Posterior cingulate gyrus (tissue), 11 donors: ENCODE data around the gene LEF1.
A peak's percentile ranks its signal among the peaks of the same experiment; 100 is the strongest.
"Not testable (repeated sequence)": the region's sequence is repeated elsewhere in the genome, so short reads cannot be mapped to it uniquely, and the experiment has no call there.

Experiments
- DNase-seq, 10 donors: peaks; one replicate each; pipeline versions ENCODE4 v3.0.0 to v3.0.0-alpha.2; 2020 to 2021; ENCODE audit warnings: mixed read lengths in 3 of 10
- intact Hi-C: fragments of 100-400 bp; cut with DNase I; formaldehyde crosslinking; loops from one replicate; pipeline ENCODE4 v1.15.1; 2023

The LEF1 gene

GRCh38 chr4:108043526-108043925 lies 125.2 kb downstream of the LEF1 start:
- DNase-seq, result no peak
- intact Hi-C loops, result no loop called here

DNA sequence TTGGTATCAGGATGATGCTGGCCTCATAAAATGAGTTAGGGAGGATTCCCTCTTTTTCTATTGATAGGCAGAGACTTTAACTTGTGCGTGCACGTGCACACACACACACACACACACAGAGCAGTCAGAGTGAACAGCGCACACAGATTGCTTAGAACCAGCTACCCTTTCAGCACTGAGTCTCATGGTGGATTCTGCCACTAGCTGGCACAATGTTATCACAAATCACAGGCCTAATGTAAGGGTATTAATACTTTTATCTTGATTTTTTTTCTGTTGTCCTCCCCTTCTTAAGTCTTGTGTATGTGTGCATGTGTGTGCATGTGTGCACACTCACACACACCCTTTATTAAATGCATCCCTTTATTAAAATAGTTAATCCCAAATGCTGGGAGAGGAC lies 125.8 kb downstream of the LEF1 start:
- intact Hi-C loops, result no loop called here
- no peak for DNase-seq

DNA sequence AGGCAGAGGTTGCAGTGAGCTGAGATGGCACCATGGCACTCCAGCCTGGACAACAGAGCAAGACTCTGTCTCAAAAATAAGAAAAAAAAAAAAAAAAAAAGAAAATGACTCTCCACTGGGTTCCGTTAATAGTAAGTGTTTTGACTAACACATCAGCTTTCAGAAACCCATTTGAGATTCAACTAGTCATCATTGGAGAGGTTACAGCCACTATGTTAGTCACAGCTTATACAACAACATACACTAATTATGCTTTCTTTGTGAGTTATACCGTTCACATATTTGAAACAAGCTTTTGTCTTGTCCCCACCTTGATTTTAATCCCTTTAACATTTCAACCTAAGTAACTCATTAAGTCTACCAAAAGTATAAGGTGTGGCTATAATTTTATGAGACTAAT lies 130.8 kb downstream of the LEF1 start:
- no peak for DNase-seq
- intact Hi-C loops, result no loop called here

GRCh38 chr4:108036213-108036612 lies 132.5 kb downstream of the LEF1 start:
- intact Hi-C loops, result no loop called here
- DNase-seq, result no peak

- no peak for DNase-seq
- intact Hi-C loops, result no loop called here
Measured at GRCh38 chr4:108035691-108036090, 133.0 kb downstream of the LEF1 start.

GRCh38 chr4:108034565-108034964 lies 134.2 kb downstream of the LEF1 start:
- intact Hi-C loops, result no loop called here

GRCh38 chr4:108033348-108033747 lies 135.4 kb downstream of the LEF1 start:
- no peak for DNase-seq
- intact Hi-C loops, result no loop called here

More at GRCh38 chr4:108034565-108034964, 134.2 kb downstream of the LEF1 start:
- DNase-seq, result no peak

- intact Hi-C loops, result no loop called here
- no peak for DNase-seq
Measured at GRCh38 chr4:108031427-108032083, 137.2 kb downstream of the LEF1 start.

DNA sequence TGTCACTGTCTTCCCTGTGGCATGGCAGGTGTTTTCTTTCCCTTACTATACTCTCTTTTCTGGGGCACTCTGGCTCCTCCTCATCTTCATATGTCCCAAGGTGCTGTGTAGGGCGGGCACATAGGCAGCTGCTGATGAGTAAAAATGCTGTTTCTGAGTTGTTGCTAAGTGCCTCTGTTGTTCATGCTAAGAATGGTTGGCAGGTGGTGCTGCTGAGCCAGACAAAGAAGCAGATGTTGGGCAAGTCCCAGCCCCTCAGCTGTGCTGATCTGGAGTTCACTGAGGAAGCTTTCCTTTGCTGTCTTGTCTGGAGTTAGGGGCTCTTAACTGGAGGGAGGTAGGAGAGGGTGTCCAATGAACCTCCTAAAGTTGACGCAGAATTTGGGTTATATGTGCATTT lies 138.4 kb downstream of the LEF1 start:
- peak in 2 of 10 donors; percentile 34 to 43 for DNase-seq
- intact Hi-C loops, result no loop called here

DNA sequence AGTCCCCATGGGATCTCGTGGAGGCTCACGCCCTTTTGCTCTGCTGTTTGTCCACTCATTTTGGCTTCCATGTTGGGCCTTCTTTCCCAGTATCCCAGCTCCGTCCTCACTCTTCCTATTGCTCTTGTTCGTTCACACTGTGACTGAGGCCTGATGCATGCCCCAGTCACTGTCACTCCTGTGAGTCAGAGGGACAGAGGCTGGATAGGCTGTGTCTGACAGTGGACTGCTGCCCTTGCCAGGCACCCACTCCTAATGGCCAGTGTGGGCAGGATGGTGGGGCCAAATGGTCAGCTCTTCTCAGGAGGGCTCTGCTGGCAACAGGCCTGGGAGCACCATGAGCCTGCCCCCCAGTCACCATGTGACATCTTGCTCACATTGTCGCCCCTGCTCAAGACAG lies 139.0 kb downstream of the LEF1 start:
- intact Hi-C loops, result no loop called here

DNA sequence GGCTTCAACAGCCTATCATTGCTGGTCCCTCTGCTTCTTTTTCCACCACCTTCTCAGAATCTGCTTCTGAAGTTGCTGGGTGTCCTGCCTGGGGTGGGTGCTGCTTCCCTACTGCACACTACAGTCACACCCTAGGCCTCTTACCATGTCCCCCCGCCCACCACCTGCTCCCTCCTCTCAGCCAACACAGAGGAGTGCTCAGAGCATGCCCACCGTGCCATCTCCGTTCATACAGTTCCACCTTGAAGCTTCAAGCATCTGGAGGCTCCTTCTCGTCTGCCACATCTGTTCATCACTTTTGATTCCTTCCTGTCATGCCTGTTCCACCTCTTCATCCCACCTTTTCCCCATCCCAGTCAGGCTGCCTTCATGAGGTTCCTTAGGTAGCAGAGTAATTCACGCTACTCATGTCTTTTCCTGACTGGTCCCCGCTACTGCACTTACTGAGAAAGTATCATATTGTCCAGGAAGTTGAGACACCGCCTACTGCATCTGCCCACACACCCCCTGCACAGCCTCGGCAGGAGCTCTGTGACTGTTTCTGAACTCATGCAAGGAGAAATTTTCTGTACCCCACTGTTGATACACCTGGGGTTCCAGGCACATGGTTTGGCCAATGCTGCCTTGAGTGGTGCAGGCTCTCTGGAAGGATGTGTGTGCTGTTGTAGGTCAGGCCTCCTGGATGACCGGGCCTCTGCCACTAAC lies 139.6 kb downstream of the LEF1 start:
- DNase-seq, result no peak
- intact Hi-C loops, result no loop called here

More for the DNA sequence above, 139.0 kb downstream of the LEF1 start:
- no peak for DNase-seq

GRCh38 chr4:108024878-108025165 lies 143.9 kb downstream of the LEF1 start:
- no peak for DNase-seq
- intact Hi-C loops, result no loop called here

- no peak for DNase-seq
- intact Hi-C loops, result no loop called here
Measured at GRCh38 chr4:108024085-108024877, 144.5 kb downstream of the LEF1 start.

GRCh38 chr4:108018884-108019187 lies 149.9 kb downstream of the LEF1 start:
- intact Hi-C loops, result loop anchor here (2.0 to 5.0 kb wide), 2 partner anchors 30 to 553 kb away; partner anchors contain the start of gene HADH

DNA sequence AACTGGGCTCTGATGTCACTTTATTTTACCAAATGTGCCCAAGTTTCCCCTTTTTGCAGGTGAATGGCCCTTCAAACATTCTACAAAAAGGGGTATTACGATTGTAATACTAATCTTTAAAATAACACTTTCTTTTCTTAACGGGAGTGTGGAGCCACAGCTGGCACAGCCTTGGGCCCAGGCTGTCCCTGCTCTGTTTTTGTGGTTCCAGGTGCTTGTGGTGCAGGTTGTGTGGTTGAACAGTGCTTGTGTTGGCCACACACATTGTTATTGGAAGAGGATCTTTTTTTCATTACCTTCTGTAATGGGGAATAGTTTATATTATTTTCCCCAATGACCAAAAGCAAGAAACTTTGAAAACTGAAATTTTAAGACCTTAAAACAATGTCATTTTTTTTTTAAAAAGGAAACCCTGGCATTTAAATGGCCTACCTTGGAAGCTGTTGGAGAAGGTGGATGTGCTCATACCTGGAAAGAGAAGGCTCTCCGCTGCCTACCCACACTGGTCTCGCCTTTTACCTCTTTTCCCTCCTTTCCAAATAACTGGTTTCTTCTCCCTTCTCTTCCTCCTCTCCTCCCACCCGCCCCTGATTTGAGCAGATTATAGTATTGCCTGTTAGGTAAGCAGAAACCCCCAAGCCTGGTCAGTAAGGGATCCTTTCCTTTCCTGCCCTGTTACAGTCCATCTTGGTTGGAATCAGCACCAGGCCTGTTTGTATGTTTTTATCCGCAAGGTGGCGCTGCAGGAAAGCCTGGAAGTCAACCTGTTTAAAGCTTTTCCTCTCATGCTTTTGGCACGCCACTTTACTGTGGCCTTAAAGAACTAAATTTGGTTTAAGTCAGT lies 150.5 kb downstream of the LEF1 start:
- intact Hi-C loops, result loop anchor here (2.0 to 5.0 kb wide), 2 partner anchors 29 to 554 kb away; partner anchors contain the start of gene HADH
- peak; percentile 61 to 96 (median 86) for DNase-seq

More at GRCh38 chr4:108018884-108019187, 149.9 kb downstream of the LEF1 start:
- DNase-seq, result no peak

DNA sequence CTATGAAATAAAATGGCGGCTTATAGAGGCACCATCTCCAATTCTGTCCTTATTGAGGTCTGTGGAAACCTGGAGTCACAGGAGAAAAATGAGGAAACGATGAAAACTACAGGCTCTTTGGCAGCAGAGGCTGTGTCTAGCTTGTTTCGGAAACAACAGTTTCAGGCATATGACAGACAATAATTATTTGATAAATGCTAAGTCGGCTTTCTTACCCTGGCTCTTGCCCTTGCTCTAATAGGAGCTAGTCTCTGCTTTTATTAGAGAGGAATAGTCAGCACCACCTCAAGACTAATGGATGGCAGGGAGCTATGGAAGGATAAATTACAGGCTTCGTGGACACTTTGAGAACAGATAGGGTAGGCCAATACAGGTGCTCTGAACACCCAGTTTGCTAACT lies 154.8 kb downstream of the LEF1 start:
- intact Hi-C loops, result no loop called here
- no peak for DNase-seq

- intact Hi-C loops, result no loop called here
- DNase-seq, result no peak
Measured at GRCh38 chr4:108013327-108013726, 155.4 kb downstream of the LEF1 start.

DNA sequence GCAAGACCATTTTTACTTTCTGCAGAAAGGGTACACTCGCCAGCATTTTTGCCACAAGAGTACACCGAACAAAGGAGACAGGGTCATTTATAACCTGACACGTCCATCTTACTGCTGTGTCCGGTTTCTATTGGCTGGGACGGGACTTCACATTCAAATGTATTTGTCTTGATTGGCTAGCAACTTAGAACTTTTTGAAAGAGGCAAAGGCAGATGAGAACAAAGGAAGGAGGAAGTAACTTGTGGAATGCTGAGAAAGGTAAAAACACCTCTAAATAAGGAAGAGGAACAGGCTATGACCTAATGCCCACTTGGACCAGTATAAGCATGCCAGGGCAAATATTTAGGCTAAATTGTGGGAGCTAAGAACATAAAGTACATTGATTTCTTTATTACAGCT lies 156.3 kb downstream of the LEF1 start:
- intact Hi-C loops, result not testable (repeated sequence)

GRCh38 chr4:108010167-108010566 lies 158.6 kb downstream of the LEF1 start:
- intact Hi-C loops, result no loop called here
- DNase-seq, result no peak

More for the DNA sequence above, 156.3 kb downstream of the LEF1 start:
- not testable (repeated sequence) for DNase-seq

- DNase-seq, result no peak
- intact Hi-C loops, result no loop called here
Measured at GRCh38 chr4:108008721-108009120, 160.0 kb downstream of the LEF1 start.

GRCh38 chr4:108007984-108008383 lies 160.7 kb downstream of the LEF1 start:
- intact Hi-C loops, result no loop called here
- DNase-seq, result no peak
